H1 (cell line): ENCODE data around the gene SRPRB. TPM values are rescaled to one million over a fixed set of nuclear protein-coding genes. Genes with fewer than 3 reads are reported as not detected.

Experiments used
- CTCF ChIA-PET: fragments of 300-600 bp; sonication (Branson Sonifier 250); formaldehyde crosslinking; loops from one replicate; lab custom pipeline; 2021; ENCODE audit not compliant: partially characterized antibody; lab: Charles Lee
- POLR2A ChIA-PET: fragments of 300-600 bp; sonication (Branson Sonifier 250); formaldehyde crosslinking; loops from one replicate; lab custom pipeline; 2021; ENCODE audit warnings: inconsistent platforms; ENCODE audit not compliant: partially characterized antibody; lab: Charles Lee
- DNase-seq, 2 experiments: peaks; one replicate each; pipeline versions ENCODE4 v3.0.0 to v3.0.0-alpha.2; 2010 to 2022; ENCODE audit warnings: low spot score in 2 of 2, low read depth in 1 of 2, mixed read lengths in 1 of 2
- FAIRE-seq: peaks from 2 replicates; lab custom pipeline; 2011; peaks lifted over from hg19 to GRCh38; lab: Jason Lieb, UNC
- H2AFZ ChIP-seq: 2 replicates; pipeline ENCODE4 v1.8.1; 2012; ENCODE audit warnings: low read length, inconsistent platforms
- H2AK5ac ChIP-seq: 2 replicates; pipeline ENCODE4 v1.6.1; 2013; ENCODE audit warnings: low read depth, low read length
- H2BK120ac ChIP-seq: replicated peaks from 2 replicates; pipeline ENCODE3; 2013; ENCODE audit warnings: low read depth, low read length, inconsistent platforms
- H2BK12ac ChIP-seq: 2 replicates; pipeline ENCODE4 v1.6.1; 2013; ENCODE audit warnings: low read depth, low read length
- H2BK15ac ChIP-seq: 2 replicates; pipeline ENCODE4 v1.6.1; 2013; ENCODE audit warnings: low read length
- H2BK20ac ChIP-seq: 2 replicates; pipeline ENCODE4 v1.6.1; 2013; ENCODE audit warnings: low read length
- H2BK5ac ChIP-seq: 2 replicates; pipeline ENCODE4 v1.6.1; 2013; ENCODE audit warnings: low read depth, low read length
- H3K14ac ChIP-seq: 2 replicates; pipeline ENCODE4 v1.6.1; 2013; ENCODE audit warnings: inconsistent platforms; ENCODE audit not compliant: insufficient read length
- H3K18ac ChIP-seq: 2 replicates; pipeline ENCODE4 v1.6.1; 2013; ENCODE audit warnings: low read length; ENCODE audit errors: extremely low read depth
- H3K23ac ChIP-seq: 2 replicates; pipeline ENCODE4 v1.6.1; 2013; ENCODE audit warnings: inconsistent platforms; ENCODE audit not compliant: insufficient read length
- H3K23me2 ChIP-seq: 2 replicates; pipeline ENCODE4 v1.6.1; 2013; ENCODE audit warnings: low read depth, low read length
- H3K27ac ChIP-seq: 2 replicates; pipeline ENCODE4 v1.6.1; 2011; ENCODE audit warnings: low read depth, low read length, inconsistent platforms
- H3K27me3 ChIP-seq, 4 experiments: replicated peaks in 1 of 4; 1 replicate in 1 of 4; 2 replicates in 3 of 4; pipeline versions ENCODE4 v1.6.1 to v1.8.1; 2011 to 2013; ENCODE audit warnings: low read length in 3 of 4, mild to moderate bottlenecking in 3 of 4, inconsistent platforms in 2 of 4, mixed read lengths in 2 of 4, moderate library complexity in 1 of 4; ENCODE audit not compliant: control insufficient read depth in 3 of 4, insufficient read depth in 3 of 4; ENCODE audit errors: extremely low read depth in 1 of 4
- H3K36me3 ChIP-seq, 4 experiments: 2 replicates each; pipeline versions ENCODE4 v1.6.1 to v1.8.1; 2011 to 2013; ENCODE audit warnings: mild to moderate bottlenecking in 4 of 4, low read length in 3 of 4, moderate library complexity in 2 of 4, control low read depth in 1 of 4, inconsistent platforms in 1 of 4; ENCODE audit not compliant: insufficient read depth in 4 of 4, control insufficient read depth in 2 of 4
- H3K4ac ChIP-seq: replicated peaks from 2 replicates; pipeline ENCODE3; 2013; ENCODE audit warnings: low read length, low read depth, mixed read lengths, inconsistent platforms; ENCODE audit not compliant: insufficient read length
- H3K4me1 ChIP-seq, 4 experiments: replicated peaks in 1 of 4; 1 replicate in 1 of 4; 2 replicates in 3 of 4; pipeline versions ENCODE4 v1.6.1 to v1.8.1; 2011 to 2013; ENCODE audit warnings: low read length in 3 of 4, inconsistent platforms in 2 of 4, mixed read lengths in 1 of 4; ENCODE audit not compliant: insufficient read depth in 4 of 4, control insufficient read depth in 3 of 4
- H3K4me2 ChIP-seq, 2 experiments: 2 replicates each; pipeline versions ENCODE4 v1.6.1 to v1.8.1; 2011 to 2013; ENCODE audit warnings: low read depth in 2 of 2, low read length in 2 of 2, control low read depth in 1 of 2, inconsistent platforms in 1 of 2, mild to moderate bottlenecking in 1 of 2; ENCODE audit not compliant: insufficient read depth in 1 of 2
- H3K4me3 ChIP-seq, 4 experiments: fragments of 200-600, 300-600 bp in 1 of 4; sonication (generic), shearing (Covaris generic), sonication (Bioruptor Twin) in 1 of 4; 2 replicates each; pipeline versions ENCODE4 v1.5.1 to v1.8.1; 2011 to 2016; ENCODE audit warnings: low read length in 4 of 4, low read depth in 3 of 4, control low read depth in 2 of 4, inconsistent platforms in 2 of 4, mild to moderate bottlenecking in 2 of 4, mixed read lengths in 1 of 4, moderate library complexity in 1 of 4; ENCODE audit not compliant: insufficient read depth in 2 of 4; ENCODE audit errors: extremely low read depth in 1 of 4
- H3K56ac ChIP-seq: replicated peaks from 2 replicates; pipeline ENCODE3; 2013; ENCODE audit warnings: low read depth, mild to moderate bottlenecking, mixed read lengths, low read length, inconsistent platforms; ENCODE audit not compliant: insufficient read length
- H3K79me1 ChIP-seq: 2 replicates; pipeline ENCODE4 v1.6.1; 2013; ENCODE audit warnings: low read depth, low read length, control low read depth
- H3K79me2 ChIP-seq, 2 experiments: 2 replicates each; pipeline versions ENCODE4 v1.6.1 to v1.8.1; 2012 to 2013; ENCODE audit warnings: low read length in 2 of 2, mild to moderate bottlenecking in 2 of 2, inconsistent platforms in 1 of 2; ENCODE audit not compliant: insufficient read depth in 2 of 2, control insufficient read depth in 1 of 2
- H3K9ac ChIP-seq, 4 experiments: replicated peaks in 1 of 4; 1 replicate in 1 of 4; 2 replicates in 3 of 4; pipeline versions ENCODE4 v1.6.1 to v1.8.1; 2011 to 2013; ENCODE audit warnings: low read depth in 3 of 4, low read length in 3 of 4, control low read depth in 2 of 4, mild to moderate bottlenecking in 2 of 4, moderate library complexity in 2 of 4, inconsistent platforms in 1 of 4; ENCODE audit errors: extremely low read depth in 1 of 4
- H3K9me3 ChIP-seq, 2 experiments: 2 replicates each; pipeline versions ENCODE4 v1.6.1 to v1.8.1; 2012 to 2013; ENCODE audit warnings: mild to moderate bottlenecking in 2 of 2, moderate library complexity in 2 of 2, control low read depth in 1 of 2, inconsistent platforms in 1 of 2, low read depth in 1 of 2, low read length in 1 of 2, mixed read lengths in 1 of 2; ENCODE audit not compliant: insufficient read depth in 2 of 2
- H4K20me1 ChIP-seq, 2 experiments: replicated peaks in 1 of 2; 2 replicates each; pipeline versions ENCODE3 to v1.8.1; 2011 to 2013; ENCODE audit warnings: inconsistent platforms in 2 of 2, low read length in 2 of 2, mild to moderate bottlenecking in 1 of 2; ENCODE audit not compliant: insufficient read depth in 2 of 2, control insufficient read depth in 1 of 2
- H4K5ac ChIP-seq: 2 replicates; pipeline ENCODE4 v1.6.1; 2013; ENCODE audit warnings: low read length, low read depth, mixed read lengths, inconsistent platforms; ENCODE audit not compliant: insufficient read length
- H4K8ac ChIP-seq: 2 replicates; pipeline ENCODE4 v1.8.0; 2013; ENCODE audit warnings: mild to moderate bottlenecking, moderate library complexity, low read length, inconsistent platforms; ENCODE audit not compliant: insufficient read depth; ENCODE audit errors: extremely low read depth
- H4K91ac ChIP-seq: replicated peaks from 2 replicates; pipeline ENCODE3; 2013; ENCODE audit warnings: low read length, mixed read lengths, inconsistent platforms; ENCODE audit not compliant: insufficient read length
- NANOG ChIP-seq: IDR thresholded peaks from 2 replicates; pipeline ENCODE4 v1.6.1; 2011; ENCODE audit warnings: low read length, low read depth, mild to moderate bottlenecking, inconsistent platforms; ENCODE audit not compliant: insufficient read depth, poor library complexity, severe bottlenecking
- NRF1 ChIP-seq: IDR thresholded peaks from 2 replicates; pipeline ENCODE4 v1.6.1; 2011; ENCODE audit warnings: mild to moderate bottlenecking, low read depth, low read length, improper control_type of control experiment
- SIN3A ChIP-seq, 2 experiments: IDR thresholded peaks in 1 of 2; conservative IDR thresholded peaks in 1 of 2; 2 replicates each; pipeline ENCODE4 v1.6.1; 2011 to 2012; ENCODE audit warnings: low read length in 2 of 2, improper control_type of control experiment in 1 of 2, low read depth in 1 of 2, mild to moderate bottlenecking in 1 of 2
- SIRT6 ChIP-seq: IDR thresholded peaks from one replicate; pipeline ENCODE4 v1.7.1; 2012; ENCODE audit warnings: low read length, inconsistent platforms
- SP4 ChIP-seq: IDR thresholded peaks from 2 replicates; pipeline ENCODE4 v1.6.1; 2012; ENCODE audit warnings: low read length, inconsistent platforms
- WGBS, 2 experiments: shearing (Covaris generic) in 1 of 2; methylation state at CpG; one replicate each; pipeline versions ENCODE4 v1.1.6 to v1.1.7; 2013 to 2015; ENCODE audit warnings: low lambda C conversion rate in 2 of 2, mixed read lengths in 2 of 2, inconsistent platforms in 1 of 2, low coverage in 1 of 2, missing lambda C conversion rate in 1 of 2; ENCODE audit not compliant: insufficient replicate concordance in 2 of 2, insufficient coverage in 1 of 2, insufficient read length in 1 of 2; ENCODE audit errors: extremely low coverage in 1 of 2, missing lambda C conversion rate in 1 of 2; 5-methylcytosine and 5-hydroxymethylcytosine counted together
- polyA plus RNA-seq, 7 experiments: library from polyadenylated mRNA; depleted of rRNA in 3 of 7; stranded (reverse) in 5 of 7; unstranded in 2 of 7; fragments of >200 nt in 5 of 7; fragments of 200-250 nt in 2 of 7; gene quantifications; 1 replicate in 5 of 7; 2 replicates in 1 of 7; 4 replicates in 1 of 7; pipeline versions ENCODE4 v1.2.1 to v1.2.3, GENCODE V29; 2011 to 2013; ENCODE audit warnings: missing spikeins in 2 of 7, mixed read lengths in 2 of 7
- total RNA-seq: library from RNA; stranded (reverse); fragmentation: NEBNext Ultra II Directional; extraction: Animal tissue kit (Norgen Biotek cat#: 25700); gene quantifications from 2 replicates; pipeline ENCODE4 v1.2.1, GENCODE V29; 2021

SRPRB gene
- total and polyA plus RNA-seq, 2 of the 8 experiments (the other 6 are each of a cell fraction or from before 2014, with no cell fraction given) = 15.9 to 49.8 TPM

- H2BK20ac ChIP-seq = no peak overlapping the region
- no peak overlapping the region for H2AK5ac ChIP-seq
- FAIRE-seq (no peak), DNase-seq (no peak)
- H3K4ac ChIP-seq = no peak overlapping the region
- no peaks in the 10 kb centered on the region for H3K27me3 ChIP-seq
- H3K23me2 ChIP-seq = no peaks in the 10 kb centered on the region; the same call in 1 of the 2 replicates
- WGBS, 2 experiments = 92% methylated on average over 5 of the region's 5 CpGs; no CpG with 5 or more reads in 1 of the 2 experiments
- no peak overlapping the region for H3K56ac ChIP-seq
- H3K79me2 ChIP-seq = peaks cover 0 to 14% of the 10 kb centered on the region in 2 experiments; a peak in 2 of 4 replicates
- no peaks in the 10 kb centered on the region for H3K9me3 ChIP-seq
- H3K27ac ChIP-seq = no peak overlapping the region
- H3K4me2 ChIP-seq = no peak overlapping the region
- H3K36me3 ChIP-seq = peaks cover 0 to 11% (median 7%) of the 10 kb centered on the region in 4 experiments; a peak in 2 of 8 replicates
- peaks cover 0 to 5% (median 1%) of the 10 kb centered on the region in 4 experiments; a peak in 3 of 7 replicates for H3K4me1 ChIP-seq
- POLR2A ChIA-PET = no interaction called here
- CTCF ChIA-PET = interaction anchor here (0.6 to 0.7 kb wide), 3 partner anchors 28 to 125 kb away, joined by 3 read pairs; no protein-coding TSS in a partner anchor
- no peak overlapping the region for H3K18ac ChIP-seq
- no peak overlapping the region for H3K14ac ChIP-seq
- no peaks in the 10 kb centered on the region for H4K20me1 ChIP-seq
- H2BK120ac ChIP-seq = no peak overlapping the region
- no peak overlapping the region for H2AFZ ChIP-seq
- H4K5ac ChIP-seq = no peak overlapping the region
- no peak overlapping the region for H3K9ac ChIP-seq
- no peak overlapping the region for H3K4me3 ChIP-seq
- no peak overlapping the region for H2BK15ac ChIP-seq
- H3K23ac ChIP-seq = no peak overlapping the region
- no peak overlapping the region for H2BK5ac ChIP-seq
- no peaks in the 10 kb centered on the region for H3K79me1 ChIP-seq
- H4K8ac ChIP-seq = no peak overlapping the region
- no peak overlapping the region for H4K91ac ChIP-seq
- H2BK12ac ChIP-seq = no peak overlapping the region
- TF ChIP-seq NANOG (no peak), NRF1 (no peak), SIN3A (conservative IDR thresholded peaks at IDR 0.05 in 1 of 2, IDR thresholded peaks at IDR 0.05 in 1 of 2; ENCODE audit: low read depth in 1 of 2, low read length in 2 of 2) (no peak), SIRT6 (no peak), SP4 (no peak)
Measured at GRCh38 chr3:133803469-133803868, 2.1 kb upstream of the SRPRB start.
